Tibial nerve (tissue), 4 donors: ENCODE data around the gene SORCS2. TPM values are rescaled to one million over a fixed set of nuclear protein-coding genes. Genes with fewer than 3 reads are reported as not detected.

ENCODE experiments used
- DNase-seq, 2 donors: peaks; one replicate each; pipeline ENCODE4 v3.0.0-alpha.2; 2019; ENCODE audit warnings: low spot score in 2 of 2
- H3K27ac ChIP-seq, 4 donors: fragments of 200-600 bp; sonication (generic) in 3 of 4; one replicate each; pipeline ENCODE4 v1.5.1; 2017 to 2019; ENCODE audit warnings: mild to moderate bottlenecking in 1 of 4
- H3K27me3 ChIP-seq, 2 donors: fragments of 200-600 bp; sonication (generic) in 1 of 2; one replicate each; pipeline versions ENCODE4 v1.5.1 to v1.6.0; 2017 to 2019
- H3K36me3 ChIP-seq, 3 donors: fragments of 200-600 bp; sonication (generic); one replicate each; pipeline ENCODE4 v1.5.1; 2018 to 2019
- H3K4me1 ChIP-seq, 4 donors: fragments of 200-600 bp; sonication (generic) in 3 of 4; one replicate each; pipeline ENCODE4 v1.5.1; 2017 to 2019
- H3K4me3 ChIP-seq, 4 donors: fragments of 200-600 bp; sonication (generic) in 3 of 4; one replicate each; pipeline ENCODE4 v1.5.1; 2017 to 2019; ENCODE audit warnings: mild to moderate bottlenecking in 1 of 4, moderate library complexity in 1 of 4
- H3K9me3 ChIP-seq, 4 donors: fragments of 200-600 bp; sonication (generic) in 3 of 4; one replicate each; pipeline ENCODE4 v1.5.1; 2017 to 2019
- EP300 ChIP-seq, 2 donors: sonication (generic); formaldehyde crosslinking; IDR thresholded peaks; one replicate each; pipeline ENCODE4 v1.6.1; 2017; ENCODE audit warnings: antibody characterized with exemption in 2 of 2, mild to moderate bottlenecking in 1 of 2
- POLR2A ChIP-seq, 2 donors: fragments of 450-650 bp; IDR thresholded peaks; one replicate each; pipeline ENCODE4 v1.6.1; 2017; ENCODE audit warnings: antibody characterized with exemption in 2 of 2, mild to moderate bottlenecking in 2 of 2, moderate library complexity in 2 of 2
- WGBS, 2 donors: methylation state at CpG; one replicate each; pipeline ENCODE4 v1.1.5; 2018; 5-methylcytosine and 5-hydroxymethylcytosine counted together
- total RNA-seq, 4 donors: library from RNA; depleted of rRNA; stranded (reverse); fragments of >200 nt; gene quantifications; one replicate each; pipeline ENCODE4 v1.1.0, GENCODE V29; 2016
- TF ChIP-seq, protein P1 (sequence below), 5 experiments: fragments of 200-600 bp in 3 of 5; fragments of 450-650 bp in 2 of 5; sonication (generic) in 3 of 5; IDR thresholded peaks; one replicate each; pipeline ENCODE4 v1.5.1; 2016 to 2019; ENCODE audit warnings: antibody characterized with exemption in 5 of 5, mild to moderate bottlenecking in 3 of 5, moderate library complexity in 2 of 5

Gene SORCS2
- total RNA-seq, 4 donors from 2014 or later = 15.6 to 48.9 (median 38.3) TPM

DNA sequence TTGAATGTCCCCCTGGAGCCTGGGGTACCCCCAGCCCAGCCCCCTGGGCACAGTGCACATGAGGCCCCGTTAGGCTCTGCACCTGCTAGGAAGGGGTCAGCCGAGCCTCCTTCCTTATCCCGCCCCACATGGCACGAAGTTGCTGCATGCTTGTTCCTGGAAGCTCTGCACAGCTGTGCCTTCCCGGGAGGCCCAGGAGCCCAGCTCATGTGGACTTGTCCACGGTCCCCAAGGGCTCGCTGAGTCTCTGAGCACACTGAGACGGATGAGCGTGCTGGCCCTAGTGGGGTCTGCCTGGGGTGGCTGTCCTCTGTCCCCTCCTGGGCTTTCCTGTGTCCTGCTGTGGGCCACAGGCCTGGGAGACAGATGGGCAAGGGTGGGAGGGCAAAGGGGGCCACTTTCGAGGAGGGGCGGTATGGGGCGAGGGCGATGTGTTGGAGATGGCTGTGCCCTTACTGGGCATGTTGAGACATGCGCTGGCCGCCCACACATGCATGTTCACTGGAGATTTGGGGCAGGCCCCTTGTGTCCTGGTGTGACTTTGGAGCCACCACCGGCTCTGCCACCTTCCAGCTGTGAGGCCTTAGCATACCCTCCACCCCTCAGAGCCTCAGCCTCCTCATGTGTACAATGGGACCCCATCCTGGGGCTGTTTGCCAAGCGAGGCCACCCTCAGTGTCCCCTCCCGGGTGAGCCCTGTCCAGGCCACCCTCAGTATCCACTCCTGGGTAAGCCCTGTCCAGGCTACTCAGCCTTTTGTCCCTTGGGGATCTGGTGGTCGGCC, 509.7 kb downstream of the SORCS2 start:
- no peaks in the 10 kb centered on the region for H3K9me3 ChIP-seq
- H3K4me1 ChIP-seq = peaks cover 0 to 47% (median 4%) of the 10 kb centered on the region in 4 donors
- no peaks in the 10 kb centered on the region for H3K27me3 ChIP-seq
- no peak for TF ChIP-seq POLR2A (IDR thresholded peaks at IDR 0.05)
- TF ChIP-seq, protein P1, sequence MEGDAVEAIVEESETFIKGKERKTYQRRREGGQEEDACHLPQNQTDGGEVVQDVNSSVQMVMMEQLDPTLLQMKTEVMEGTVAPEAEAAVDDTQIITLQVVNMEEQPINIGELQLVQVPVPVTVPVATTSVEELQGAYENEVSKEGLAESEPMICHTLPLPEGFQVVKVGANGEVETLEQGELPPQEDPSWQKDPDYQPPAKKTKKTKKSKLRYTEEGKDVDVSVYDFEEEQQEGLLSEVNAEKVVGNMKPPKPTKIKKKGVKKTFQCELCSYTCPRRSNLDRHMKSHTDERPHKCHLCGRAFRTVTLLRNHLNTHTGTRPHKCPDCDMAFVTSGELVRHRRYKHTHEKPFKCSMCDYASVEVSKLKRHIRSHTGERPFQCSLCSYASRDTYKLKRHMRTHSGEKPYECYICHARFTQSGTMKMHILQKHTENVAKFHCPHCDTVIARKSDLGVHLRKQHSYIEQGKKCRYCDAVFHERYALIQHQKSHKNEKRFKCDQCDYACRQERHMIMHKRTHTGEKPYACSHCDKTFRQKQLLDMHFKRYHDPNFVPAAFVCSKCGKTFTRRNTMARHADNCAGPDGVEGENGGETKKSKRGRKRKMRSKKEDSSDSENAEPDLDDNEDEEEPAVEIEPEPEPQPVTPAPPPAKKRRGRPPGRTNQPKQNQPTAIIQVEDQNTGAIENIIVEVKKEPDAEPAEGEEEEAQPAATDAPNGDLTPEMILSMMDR (IDR thresholded peaks at IDR 0.05) = no peak
- peaks cover 0 to 7% (median 0%) of the 10 kb centered on the region in 3 donors for H3K36me3 ChIP-seq
- no peak for DNase-seq
- 76 to 86% methylated on average over 10 to 18 of the region's 19 CpGs for WGBS, 2 donors
- H3K4me3 ChIP-seq = no peak overlapping the region
- H3K27ac ChIP-seq = no peak overlapping the region

DNA sequence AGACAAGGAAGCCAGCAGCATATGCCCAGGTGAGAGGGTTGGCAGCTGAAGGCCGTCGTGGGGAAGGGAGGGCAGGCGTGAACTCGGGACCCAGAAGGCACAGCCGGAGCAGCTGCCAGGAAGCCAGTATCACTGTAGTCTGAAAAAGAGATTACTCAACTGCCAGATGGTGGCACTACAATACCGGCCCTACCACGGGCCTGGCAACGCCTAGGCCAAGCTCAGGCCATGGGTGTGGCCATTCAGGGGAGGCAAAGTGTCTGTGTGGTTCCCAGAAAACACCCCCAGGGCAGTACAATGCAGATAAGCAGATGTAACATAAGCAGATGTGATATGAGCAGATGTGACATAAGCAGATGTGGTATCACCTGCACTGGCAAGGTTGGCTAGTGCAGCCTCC, 511.4 kb downstream of the SORCS2 start:
- Histone ChIP-seq H3K9me3 (no peaks in the 10 kb centered on the region), H3K27me3 (no peaks in the 10 kb centered on the region), H3K4me1 (peaks cover 0 to 35% (median 1%) of the 10 kb centered on the region in 4 donors), H3K4me3 (no peak overlapping the region), H3K36me3 (peaks cover 0 to 5% (median 0%) of the 10 kb centered on the region in 3 donors), H3K27ac (peak overlapping the region in 1 of 4 donors; percentile 29)
- WGBS, 2 donors = 86 to 87% methylated on average over 8 of the region's 8 CpGs
- DNase-seq = no peak
- TF ChIP-seq EP300 (IDR thresholded peaks at IDR 0.05) (no peak), POLR2A (IDR thresholded peaks at IDR 0.05) (no peak)
- TF ChIP-seq, protein P1 (IDR thresholded peaks at IDR 0.05) = no peak

DNA sequence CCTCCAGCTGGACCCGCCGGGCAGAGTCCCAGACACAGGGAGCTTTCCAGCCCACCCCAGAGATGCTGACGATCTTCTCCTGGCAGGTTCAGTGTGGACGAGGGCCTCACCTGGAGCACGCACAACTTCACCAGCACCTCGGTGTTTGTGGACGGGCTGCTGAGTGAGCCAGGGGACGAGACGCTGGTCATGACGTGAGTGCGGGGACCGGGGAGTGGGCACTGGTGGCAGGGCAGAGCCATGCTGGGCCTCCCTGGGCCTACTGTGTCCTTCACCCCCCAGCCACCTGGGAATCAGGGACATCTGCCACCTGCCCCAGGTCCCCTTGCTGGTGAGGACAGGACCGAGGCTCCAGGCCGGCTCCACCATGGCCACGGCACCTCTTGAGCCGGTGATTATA, 511.8 kb downstream of the SORCS2 start:
- H3K36me3 ChIP-seq = peaks cover 0 to 5% (median 0%) of the 10 kb centered on the region in 3 donors
- no peak for DNase-seq
- H3K4me3 ChIP-seq = no peak overlapping the region
- H3K9me3 ChIP-seq = no peaks in the 10 kb centered on the region
- no peaks in the 10 kb centered on the region for H3K27me3 ChIP-seq
- TF ChIP-seq POLR2A (IDR thresholded peaks at IDR 0.05) (no peak), EP300 (IDR thresholded peaks at IDR 0.05) (no peak)
- TF ChIP-seq, protein P1 (IDR thresholded peaks at IDR 0.05) = no peak
- H3K27ac ChIP-seq = peak overlapping the region in 1 of 4 donors; percentile 25
- WGBS, 2 donors = 90 to 96% methylated on average over 4 to 16 of the region's 16 CpGs
- H3K4me1 ChIP-seq = peaks cover 0 to 34% (median 1%) of the 10 kb centered on the region in 4 donors

DNA sequence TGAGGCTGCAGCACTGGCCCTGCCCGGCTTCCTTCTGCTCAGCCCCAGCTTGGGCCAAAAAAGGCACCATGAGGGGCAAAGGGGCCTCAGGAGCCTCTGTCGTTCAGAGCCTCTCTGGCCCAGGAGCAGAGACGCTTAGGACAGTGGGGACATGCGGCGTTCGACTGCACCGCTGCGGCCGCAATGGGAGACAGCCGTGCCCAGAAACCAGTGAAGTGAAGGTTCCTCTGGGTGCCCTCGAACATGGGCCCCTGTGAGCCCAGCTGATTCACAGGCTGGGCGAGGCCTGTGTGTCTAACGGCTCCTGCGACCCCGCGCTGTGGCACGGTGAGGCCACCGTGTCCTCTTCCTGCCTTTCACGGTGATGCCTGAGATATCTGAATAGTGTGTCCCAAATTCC, 512.3 kb downstream of the SORCS2 start:
- peaks cover 0 to 5% (median 0%) of the 10 kb centered on the region in 3 donors for H3K36me3 ChIP-seq
- TF ChIP-seq EP300 (IDR thresholded peaks at IDR 0.05) (no peak), POLR2A (IDR thresholded peaks at IDR 0.05) (no peak)
- TF ChIP-seq, protein P1 (IDR thresholded peaks at IDR 0.05) = no peak
- 82 to 86% methylated on average over 13 to 19 of the region's 19 CpGs for WGBS, 2 donors

DNA sequence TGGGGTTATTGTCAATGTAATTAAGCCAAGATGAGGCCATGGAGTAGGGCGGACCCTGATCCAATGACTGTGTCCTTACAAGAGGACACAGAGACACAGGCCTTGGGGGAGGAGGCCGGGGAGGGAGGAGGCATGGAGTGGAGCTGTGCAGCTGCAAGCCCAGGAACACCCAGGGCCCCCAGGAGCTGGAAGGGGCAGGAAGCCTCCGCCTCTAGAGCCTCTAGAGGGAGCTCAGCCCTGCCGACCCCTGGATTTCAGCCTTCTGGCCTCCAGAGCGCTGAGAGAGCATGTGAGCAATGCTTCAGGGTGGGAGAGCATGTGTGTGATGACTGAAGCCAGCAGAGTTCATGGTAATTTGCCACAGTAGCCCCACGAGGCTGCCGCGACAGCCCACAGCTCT, 512.7 kb downstream of the SORCS2 start:
- H3K36me3 ChIP-seq = peaks cover 0 to 5% (median 0%) of the 10 kb centered on the region in 3 donors
- DNase-seq = no peak
- H3K4me3 ChIP-seq = no peak overlapping the region
- no peaks in the 10 kb centered on the region for H3K9me3 ChIP-seq
- H3K27ac ChIP-seq = peak overlapping the region in 2 of 4 donors; percentile 25 to 72
- no peaks in the 10 kb centered on the region for H3K27me3 ChIP-seq
- TF ChIP-seq EP300 (IDR thresholded peaks at IDR 0.05) (no peak), POLR2A (IDR thresholded peaks at IDR 0.05) (no peak)
- TF ChIP-seq, protein P1 (IDR thresholded peaks at IDR 0.05) = no peak
- H3K4me1 ChIP-seq = peaks cover 0 to 27% (median 0%) of the 10 kb centered on the region in 4 donors
- WGBS, 2 donors = 63 to 71% methylated on average over 7 to 8 of the region's 8 CpGs

More for the DNA sequence above, 512.3 kb downstream of the SORCS2 start:
- H3K4me1 ChIP-seq = peaks cover 0 to 29% (median under 1%) of the 10 kb centered on the region in 4 donors
- DNase-seq = no peak
- H3K9me3 ChIP-seq = no peaks in the 10 kb centered on the region
- H3K27me3 ChIP-seq = no peaks in the 10 kb centered on the region
- H3K27ac ChIP-seq = peak overlapping the region in 2 of 4 donors; percentile 25 to 72
- no peak overlapping the region for H3K4me3 ChIP-seq
